Epithelial cell of prostate (primary cell): ENCODE measurements around the gene TGFBI.

Experiments used
- DNase-seq: peaks from one replicate; pipeline ENCODE4 v3.0.0-alpha.2; 2011; ENCODE audit warnings: low read depth, low spot score
- H3K27ac ChIP-seq: fragments of 450-650 bp; 2 replicates; pipeline ENCODE4 v1.5.1; 2017; ENCODE audit warnings: mild to moderate bottlenecking

The TGFBI gene

GRCh38 chr5:136058972-136059354 lies 30.2 kb downstream of the TGFBI start:
- no peak overlapping the region for H3K27ac ChIP-seq
- no peak for DNase-seq

- no peak for DNase-seq
- H3K27ac ChIP-seq, result no peak overlapping the region
Observed at GRCh38 chr5:136060963-136061362, 32.2 kb downstream of the TGFBI start.

- no peak for DNase-seq
- H3K27ac ChIP-seq, result no peak overlapping the region
Observed at GRCh38 chr5:136061630-136062365, 33.0 kb downstream of the TGFBI start.

GRCh38 chr5:136062366-136063274 lies 33.8 kb downstream of the TGFBI start:
- no peak for DNase-seq
- H3K27ac ChIP-seq, result no peak overlapping the region

GRCh38 chr5:136063778-136064465 lies 35.1 kb downstream of the TGFBI start:
- no peak for DNase-seq
- no peak overlapping the region for H3K27ac ChIP-seq

- no peak overlapping the region for H3K27ac ChIP-seq
- no peak for DNase-seq
Observed at GRCh38 chr5:136064510-136064909, 35.7 kb downstream of the TGFBI start.

GRCh38 chr5:136065588-136065987 lies 36.8 kb downstream of the TGFBI start:
- no peak overlapping the region for H3K27ac ChIP-seq
- DNase-seq, result no peak

- DNase-seq, result no peak
- H3K27ac ChIP-seq, result no peak overlapping the region
Observed at GRCh38 chr5:136066661-136067271, 38.0 kb downstream of the TGFBI start.

- DNase-seq, result no peak
- no peak overlapping the region for H3K27ac ChIP-seq
Observed at GRCh38 chr5:136067422-136067821, 38.6 kb downstream of the TGFBI start.

- H3K27ac ChIP-seq, result no peak overlapping the region
- DNase-seq, result no peak
Observed at GRCh38 chr5:136070486-136071285, 41.9 kb downstream of the TGFBI start.

- no peak for DNase-seq
- H3K27ac ChIP-seq, result no peak overlapping the region
Observed at GRCh38 chr5:136073714-136074529, 45.1 kb downstream of the TGFBI start.

GRCh38 chr5:136075466-136075891 lies 46.7 kb downstream of the TGFBI start:
- no peak overlapping the region for H3K27ac ChIP-seq
- DNase-seq, result no peak

GRCh38 chr5:136076067-136076466 lies 47.3 kb downstream of the TGFBI start:
- no peak for DNase-seq
- H3K27ac ChIP-seq, result no peak overlapping the region

GRCh38 chr5:136076881-136077445 lies 48.2 kb downstream of the TGFBI start:
- no peak overlapping the region for H3K27ac ChIP-seq
- DNase-seq, result no peak

- no peak for DNase-seq
- H3K27ac ChIP-seq, result no peak overlapping the region
Observed at GRCh38 chr5:136079195-136079985, 50.6 kb downstream of the TGFBI start.

GRCh38 chr5:136080113-136080482 lies 51.3 kb downstream of the TGFBI start:
- no peak for DNase-seq
- no peak overlapping the region for H3K27ac ChIP-seq

GRCh38 chr5:136080483-136081216 lies 51.9 kb downstream of the TGFBI start:
- H3K27ac ChIP-seq, result no peak overlapping the region

More at GRCh38 chr5:136080483-136081216, 51.9 kb downstream of the TGFBI start:
- no peak for DNase-seq
